Activated B cell treated with CpG ODN at 0.5 μM for 24 hours (primary cell): ENCODE results near the gene LMO2. TPM values are rescaled to one million over a fixed set of nuclear protein-coding genes. Genes with fewer than 3 reads are reported as not detected.

ENCODE experiments used
- ATAC-seq: fragments of 200-7000 bp; cut with Tn5 transposase; one replicate; pipeline ENCODE4 v1.10.0; 2021; ENCODE audit warnings: low read depth, mild to moderate bottlenecking, moderate library complexity
- CTCF ChIA-PET: fragments of 350-600 bp; sonication (Branson Sonifier 250); formaldehyde crosslinking; loops from one replicate; lab custom pipeline; 2021; ENCODE audit warnings: antibody characterized with exemption; lab: Charles Lee
- POLR2A ChIA-PET: fragments of 350-600 bp; sonication (Branson Sonifier 250); formaldehyde crosslinking; loops from one replicate; lab custom pipeline; 2021; ENCODE audit warnings: antibody characterized with exemption; lab: Charles Lee
- DNase-seq: peaks from one replicate; pipeline ENCODE4 v3.0.0; 2022
- H3K27ac Mint-ChIP-seq: one replicate; pipeline ENCODE4 v1.8.0; 2020; ENCODE audit warnings: mixed read lengths
- H3K27me3 Mint-ChIP-seq: one replicate; pipeline ENCODE4 v1.8.0; 2021; ENCODE audit warnings: mixed read lengths
- H3K36me3 Mint-ChIP-seq: one replicate; pipeline ENCODE4 v1.8.0; 2021; ENCODE audit warnings: low read depth, mixed read lengths
- H3K4me1 Mint-ChIP-seq: one replicate; pipeline ENCODE4 v1.8.0; 2021; ENCODE audit warnings: mixed read lengths
- H3K4me3 Mint-ChIP-seq: one replicate; pipeline ENCODE4 v1.8.0; 2020; ENCODE audit warnings: mild to moderate bottlenecking, mixed read lengths
- H3K9me3 Mint-ChIP-seq: one replicate; pipeline ENCODE4 v1.8.0; 2020; ENCODE audit warnings: mixed read lengths
- intact Hi-C: fragments of 100-400 bp; cut with micrococcal nuclease; formaldehyde crosslinking; loops from one replicate; pipeline ENCODE4 v1.15.1; 2024
- total RNA-seq: library from RNA; stranded (reverse); gene quantifications from 2 replicates; pipeline ENCODE4 v1.2.3, GENCODE V29; 2022
- TF ChIP-seq, protein P1 (sequence below): fragments of 200-600 bp; IDR thresholded peaks from one replicate; pipeline ENCODE4 v1.8.0; 2022; ENCODE audit warnings: antibody characterized with exemption, mild to moderate bottlenecking

LMO2 gene
- total RNA-seq, 1 donor from 2014 or later: 29.1 TPM

DNA sequence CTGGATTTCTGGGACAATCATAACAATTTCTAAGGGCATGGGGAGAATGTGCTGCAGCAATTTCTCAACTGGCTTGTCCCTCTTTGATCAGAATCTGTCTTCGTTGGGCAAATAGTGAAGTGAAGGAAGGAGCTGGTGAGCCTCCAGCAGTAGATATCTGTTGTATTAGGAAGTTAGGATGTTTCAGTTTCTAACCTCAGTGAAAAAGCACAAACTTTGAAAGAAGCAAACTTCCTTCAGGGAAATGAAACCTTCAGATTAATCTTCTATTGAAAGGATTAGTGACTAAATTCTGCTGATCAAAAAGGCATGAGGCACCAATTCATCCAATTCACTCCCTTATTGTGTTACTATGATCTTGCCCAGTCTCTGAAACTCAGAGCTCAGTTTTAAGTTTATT lies 24.3 kb downstream of the LMO2 start:
- no peaks in the 10 kb centered on the region for H3K9me3 Mint-ChIP-seq
- DNase-seq: no peak
- H3K36me3 Mint-ChIP-seq: peaks cover 6% of the 10 kb centered on the region
- no peaks in the 10 kb centered on the region for H3K27me3 Mint-ChIP-seq
- H3K27ac Mint-ChIP-seq: peak overlapping the region; percentile 11
- H3K4me1 Mint-ChIP-seq: peaks cover 36% of the 10 kb centered on the region
- intact Hi-C loops: no loop called here
- ChIA-PET POLR2A (interaction anchor here (0.7 to 4.5 kb wide), 5 partner anchors 9 to 103 kb away, joined by 3 to 30 read pairs (median 3); partner anchors contain the start of gene LMO2), CTCF (interaction anchor here (0.7 to 4.3 kb wide), 6 partner anchors 8 to 120 kb away, joined by 3 to 32 read pairs (median 5); no protein-coding TSS in a partner anchor)
- TF ChIP-seq, protein P1, sequence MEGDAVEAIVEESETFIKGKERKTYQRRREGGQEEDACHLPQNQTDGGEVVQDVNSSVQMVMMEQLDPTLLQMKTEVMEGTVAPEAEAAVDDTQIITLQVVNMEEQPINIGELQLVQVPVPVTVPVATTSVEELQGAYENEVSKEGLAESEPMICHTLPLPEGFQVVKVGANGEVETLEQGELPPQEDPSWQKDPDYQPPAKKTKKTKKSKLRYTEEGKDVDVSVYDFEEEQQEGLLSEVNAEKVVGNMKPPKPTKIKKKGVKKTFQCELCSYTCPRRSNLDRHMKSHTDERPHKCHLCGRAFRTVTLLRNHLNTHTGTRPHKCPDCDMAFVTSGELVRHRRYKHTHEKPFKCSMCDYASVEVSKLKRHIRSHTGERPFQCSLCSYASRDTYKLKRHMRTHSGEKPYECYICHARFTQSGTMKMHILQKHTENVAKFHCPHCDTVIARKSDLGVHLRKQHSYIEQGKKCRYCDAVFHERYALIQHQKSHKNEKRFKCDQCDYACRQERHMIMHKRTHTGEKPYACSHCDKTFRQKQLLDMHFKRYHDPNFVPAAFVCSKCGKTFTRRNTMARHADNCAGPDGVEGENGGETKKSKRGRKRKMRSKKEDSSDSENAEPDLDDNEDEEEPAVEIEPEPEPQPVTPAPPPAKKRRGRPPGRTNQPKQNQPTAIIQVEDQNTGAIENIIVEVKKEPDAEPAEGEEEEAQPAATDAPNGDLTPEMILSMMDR: no peak
- no peak for ATAC-seq
- peak overlapping the region; percentile 80 for H3K4me3 Mint-ChIP-seq

DNA sequence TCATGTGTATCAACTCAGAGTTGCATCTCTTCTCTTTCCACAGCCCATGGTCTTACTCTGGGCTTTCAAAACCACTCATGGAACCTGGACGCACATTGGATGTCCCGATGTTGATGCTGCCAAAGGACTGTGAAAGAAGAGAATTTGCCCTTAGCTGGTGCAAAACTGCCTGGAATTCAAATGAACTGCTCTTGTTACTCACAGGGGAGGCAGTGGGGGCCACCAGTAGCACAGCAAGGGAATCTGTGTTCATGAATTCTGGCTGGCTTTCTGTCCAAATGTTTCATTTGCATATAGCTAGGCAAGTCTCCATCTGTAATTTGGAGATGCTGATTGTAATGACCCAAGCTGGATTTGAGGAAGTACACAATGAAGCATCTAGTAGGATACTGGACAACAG lies 24.9 kb downstream of the LMO2 start:
- intact Hi-C loops: no loop called here
- no peak overlapping the region for H3K4me3 Mint-ChIP-seq
- peaks cover 34% of the 10 kb centered on the region for H3K4me1 Mint-ChIP-seq
- ATAC-seq (no peak), DNase-seq (no peak)
- ChIA-PET CTCF (interaction anchor here (1.7 to 4.3 kb wide), 2 partner anchors 104 to 121 kb away, joined by 6 to 32 read pairs; no protein-coding TSS in a partner anchor), POLR2A (interaction anchor here (1.7 to 4.5 kb wide), 3 partner anchors 9 to 104 kb away, joined by 3 to 30 read pairs (median 5); partner anchors contain the start of gene LMO2)
- no peaks in the 10 kb centered on the region for H3K9me3 Mint-ChIP-seq
- peaks cover 6% of the 10 kb centered on the region for H3K36me3 Mint-ChIP-seq
- no peaks in the 10 kb centered on the region for H3K27me3 Mint-ChIP-seq
- H3K27ac Mint-ChIP-seq: peak overlapping the region; percentile 44
- TF ChIP-seq, protein P1: no peak

DNA sequence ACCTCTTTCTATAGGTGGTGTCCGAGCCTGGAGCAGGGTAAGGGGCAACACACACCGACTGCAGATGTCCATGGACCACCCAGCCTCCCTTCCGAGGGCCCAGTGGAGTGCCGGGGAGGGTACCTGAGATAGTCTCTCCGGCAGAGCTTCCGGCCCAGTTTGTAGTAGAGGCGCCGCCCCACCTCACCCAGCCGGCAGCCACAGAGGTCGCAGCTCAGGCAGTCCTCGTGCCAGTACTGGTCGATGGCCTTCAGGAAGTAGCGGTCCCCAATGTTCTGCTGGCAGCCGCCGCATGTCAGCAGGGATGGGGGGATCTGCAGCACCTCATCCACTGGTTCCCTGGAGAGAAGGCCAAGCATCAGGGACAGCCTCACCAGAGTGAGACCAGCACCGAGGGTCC lies 27.4 kb downstream of the LMO2 start:
- Mint-ChIP-seq H3K36me3 (peaks cover 10% of the 10 kb centered on the region), H3K4me1 (peaks cover 23% of the 10 kb centered on the region), H3K4me3 (no peak overlapping the region), H3K27me3 (no peaks in the 10 kb centered on the region), H3K9me3 (no peaks in the 10 kb centered on the region), H3K27ac (no peak overlapping the region)
- intact Hi-C loops: no loop called here
- POLR2A ChIA-PET: interaction anchor here (0.6 kb wide), 1 partner anchor 105 kb away, joined by 3 read pairs; no protein-coding TSS in a partner anchor
- DNase-seq: no peak
- no peak for ATAC-seq
- CTCF ChIA-PET: interaction anchor here (5.6 kb wide), 1 partner anchor 106 kb away, joined by 64 read pairs; no protein-coding TSS in a partner anchor
- TF ChIP-seq, protein P1: no peak

DNA sequence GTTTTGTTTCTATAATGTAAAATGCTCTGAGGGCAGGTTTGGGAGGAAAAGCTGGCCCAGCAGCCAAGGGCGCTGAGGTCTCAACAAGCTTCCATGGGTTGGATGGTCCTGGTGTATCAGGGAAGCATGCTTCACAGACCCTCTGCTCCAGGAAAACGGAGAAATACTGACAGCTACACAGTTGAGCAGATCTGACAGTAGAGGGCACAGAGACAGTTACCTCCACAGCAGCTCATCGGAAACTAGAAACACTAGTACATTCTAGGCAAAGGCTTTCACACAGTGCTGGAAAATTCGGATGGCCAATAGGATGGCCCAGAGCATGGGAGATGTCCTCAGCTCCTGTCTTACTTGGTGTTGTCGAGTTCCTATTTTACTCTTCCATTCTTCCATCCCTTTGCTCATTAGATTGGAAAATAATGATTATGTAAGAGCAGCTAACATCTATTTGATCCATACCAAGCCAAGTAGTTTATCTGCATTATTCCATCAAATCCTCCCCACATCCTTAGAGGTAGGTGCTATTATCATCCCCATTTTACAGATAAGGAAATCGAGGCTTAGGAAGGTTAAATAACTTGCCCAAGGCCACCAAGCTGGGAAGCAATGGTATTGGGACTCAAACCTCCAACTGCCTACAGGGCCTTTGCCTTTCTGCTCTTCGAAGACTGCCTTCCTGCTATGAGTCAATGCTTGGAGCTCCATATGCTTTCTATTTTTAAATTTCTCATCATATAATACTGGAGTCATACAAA lies 28.3 kb downstream of the LMO2 start:
- no peak overlapping the region for H3K27ac Mint-ChIP-seq
- intact Hi-C loops: no loop called here
- H3K9me3 Mint-ChIP-seq: no peaks in the 10 kb centered on the region
- no peak overlapping the region for H3K4me3 Mint-ChIP-seq
- peaks cover 19% of the 10 kb centered on the region for H3K36me3 Mint-ChIP-seq
- H3K4me1 Mint-ChIP-seq: peaks cover 22% of the 10 kb centered on the region
- no peak for DNase-seq
- POLR2A ChIA-PET: interaction anchor here (0.6 to 1.1 kb wide), 4 partner anchors 30 to 113 kb away, joined by 3 to 4 read pairs (median 3); no protein-coding TSS in a partner anchor
- TF ChIP-seq, protein P1: no peak
- no peak for ATAC-seq
- CTCF ChIA-PET: interaction anchor here (1.0 to 5.6 kb wide), 3 partner anchors 107 to 124 kb away, joined by 3 to 64 read pairs (median 6); no protein-coding TSS in a partner anchor
- no peaks in the 10 kb centered on the region for H3K27me3 Mint-ChIP-seq
